Liver (tissue), 3 donors: ENCODE results near the gene ZFYVE28.

Experiments
- CTCF ChIP-seq: fragments of 150-350 bp; IDR thresholded peaks from 2 replicates; pipeline ENCODE4 v1.5.1; 2017; ENCODE audit warnings: improper control_type of control experiment, low read depth, low read length; ENCODE audit not compliant: missing input control
- EGR1 ChIP-seq, 2 donors: IDR thresholded peaks; 2 replicates each; pipeline ENCODE4 v1.6.1; 2016 to 2018; ENCODE audit warnings: antibody characterized with exemption in 2 of 2, low read depth in 2 of 2
- FOXA1 ChIP-seq: IDR thresholded peaks from 2 replicates; pipeline ENCODE4 v1.6.1; 2016; ENCODE audit warnings: antibody characterized with exemption
- GABPA ChIP-seq, 2 donors: IDR thresholded peaks in 1 of 2; conservative IDR thresholded peaks in 1 of 2; 2 replicates each; pipeline ENCODE4 v1.6.1; 2016; ENCODE audit warnings: antibody characterized with exemption in 2 of 2, mild to moderate bottlenecking in 1 of 2, moderate library complexity in 1 of 2
- JUND ChIP-seq, 2 donors: IDR thresholded peaks; 2 replicates each; pipeline ENCODE4 v1.6.1; 2016; ENCODE audit warnings: antibody characterized with exemption in 2 of 2
- MAX ChIP-seq: IDR thresholded peaks from 2 replicates; pipeline ENCODE4 v1.6.1; 2016; ENCODE audit warnings: antibody characterized with exemption
- NR2F2 ChIP-seq: IDR thresholded peaks from 2 replicates; pipeline ENCODE4 v1.6.1; 2016; ENCODE audit warnings: antibody characterized with exemption
- RAD21 ChIP-seq, 2 donors: IDR thresholded peaks; 2 replicates each; pipeline ENCODE4 v1.6.1; 2016; ENCODE audit warnings: antibody characterized with exemption in 2 of 2, mild to moderate bottlenecking in 2 of 2
- REST ChIP-seq: IDR thresholded peaks from 2 replicates; pipeline ENCODE4 v1.6.1; 2016; ENCODE audit warnings: antibody characterized with exemption, mild to moderate bottlenecking
- RXRA ChIP-seq, 2 donors: IDR thresholded peaks; 2 replicates each; pipeline ENCODE4 v1.6.1; 2017 to 2018; ENCODE audit warnings: antibody characterized with exemption in 2 of 2, mild to moderate bottlenecking in 1 of 2
- SP1 ChIP-seq: IDR thresholded peaks from 2 replicates; pipeline ENCODE4 v1.6.1; 2018; ENCODE audit warnings: antibody characterized with exemption, mild to moderate bottlenecking
- TAF1 ChIP-seq: conservative IDR thresholded peaks from 2 replicates; pipeline ENCODE4 v1.6.1; 2016; ENCODE audit warnings: antibody characterized with exemption, mild to moderate bottlenecking
- YY1 ChIP-seq: IDR thresholded peaks from 2 replicates; pipeline ENCODE4 v1.6.1; 2016; ENCODE audit warnings: antibody characterized with exemption, mild to moderate bottlenecking
- ZBTB33 ChIP-seq: IDR thresholded peaks from 2 replicates; pipeline ENCODE4 v1.6.1; 2016; ENCODE audit warnings: antibody characterized with exemption
- donor health status: healthy.
- donor health status: healthy.

- TF ChIP-seq REST (no peak), CTCF (no peak), TAF1 (no peak), YY1 (no peak), NR2F2 (no peak), EGR1 (IDR thresholded peaks at IDR 0.05; ENCODE audit: low read depth in 2 of 2) (peak; percentile 92 to 95), GABPA (IDR thresholded peaks at IDR 0.05 in 1 of 2, conservative IDR thresholded peaks at IDR 0.05 in 1 of 2) (no peak), ZBTB33 (no peak), SP1 (peak; percentile 28), FOXA1 (no peak), RAD21 (IDR thresholded peaks at IDR 0.05) (no peak), RXRA (IDR thresholded peaks at IDR 0.05) (peak; percentile 78 to 86), JUND (IDR thresholded peaks at IDR 0.05) (no peak), MAX (no peak)
Measured at GRCh38 chr4:2333356-2333841, 85.0 kb downstream of the ZFYVE28 start.
